Tibial artery (tissue), 4 donors: ENCODE measurements around the gene MED9.

Experiments
- DNase-seq, 2 donors: peaks; one replicate each; pipeline ENCODE4 v3.0.0-alpha.2; 2019
- H3K27ac ChIP-seq, 2 donors: fragments of 200-600 bp; sonication (generic) in 1 of 2; 1 replicate in 1 of 2; 2 replicates in 1 of 2; pipeline ENCODE4 v1.5.1; 2018 to 2019; ENCODE audit warnings: mild to moderate bottlenecking in 1 of 2
- H3K27me3 ChIP-seq, 2 donors: fragments of 200-600 bp; sonication (generic) in 1 of 2; one replicate each; pipeline versions ENCODE4 v1.5.1 to v1.6.0; 2016 to 2019
- H3K36me3 ChIP-seq, 3 donors: fragments of 200-600 bp; sonication (generic) in 2 of 3; one replicate each; pipeline ENCODE4 v1.5.1; 2016 to 2019; ENCODE audit warnings: mild to moderate bottlenecking in 2 of 3
- H3K4me1 ChIP-seq, 4 donors: fragments of 200-600 bp; sonication (generic) in 2 of 4; 1 replicate in 3 of 4; 2 replicates in 1 of 4; pipeline ENCODE4 v1.5.1; 2016 to 2019
- H3K4me3 ChIP-seq, 2 donors: fragments of 200-600 bp; sonication (generic) in 1 of 2; 1 replicate in 1 of 2; 2 replicates in 1 of 2; pipeline ENCODE4 v1.5.1; 2018 to 2019; ENCODE audit warnings: mild to moderate bottlenecking in 2 of 2
- H3K9me3 ChIP-seq, 3 donors: fragments of 200-600 bp; sonication (generic) in 1 of 3; one replicate each; pipeline ENCODE4 v1.5.1; 2016 to 2019
- CTCF ChIP-seq, 2 experiments: fragments of 200-600 bp in 1 of 2; fragments of 450-650 bp in 1 of 2; IDR thresholded peaks; one replicate each; pipeline ENCODE4 v1.5.1; 2017 to 2019; ENCODE audit warnings: antibody characterized with exemption in 2 of 2, mild to moderate bottlenecking in 1 of 2, moderate library complexity in 1 of 2
- intact Hi-C: fragments of 100-400 bp; cut with DNase I; formaldehyde crosslinking; loops from one replicate; pipeline ENCODE4 v1.15.0; 2023; ENCODE audit warnings: low total_unique reads

Gene MED9

GRCh38 chr17:17443173-17443572 lies 33.6 kb upstream of the MED9 start:
- no peak for DNase-seq
- Histone ChIP-seq H3K27ac (no peak overlapping the region), H3K4me1 (peaks cover 0 to 7% (median 0%) of the 10 kb centered on the region in 4 donors), H3K4me3 (no peak overlapping the region), H3K9me3 (no peaks in the 10 kb centered on the region), H3K27me3 (peaks cover 0 to 8% of the 10 kb centered on the region in 2 donors), H3K36me3 (no peaks in the 10 kb centered on the region)
- intact Hi-C loops: no loop called here
- TF ChIP-seq CTCF (IDR thresholded peaks at IDR 0.05): no peak

- intact Hi-C loops: no loop called here
- Histone ChIP-seq H3K9me3 (no peaks in the 10 kb centered on the region), H3K4me1 (peaks cover 0 to 7% (median 0%) of the 10 kb centered on the region in 4 donors), H3K27ac (no peak overlapping the region), H3K36me3 (no peaks in the 10 kb centered on the region), H3K4me3 (no peak overlapping the region), H3K27me3 (peaks cover 0 to 8% of the 10 kb centered on the region in 2 donors)
- no peak for DNase-seq
- no peak for TF ChIP-seq CTCF (IDR thresholded peaks at IDR 0.05)
Observed at GRCh38 chr17:17445296-17445924, 31.4 kb upstream of the MED9 start.

GRCh38 chr17:17445925-17446665 lies 30.7 kb upstream of the MED9 start:
- no peak for DNase-seq
- Histone ChIP-seq H3K27me3 (peaks cover 0 to 8% of the 10 kb centered on the region in 2 donors), H3K4me1 (peaks cover 0 to 7% (median 0%) of the 10 kb centered on the region in 4 donors), H3K27ac (no peak overlapping the region), H3K9me3 (no peaks in the 10 kb centered on the region), H3K36me3 (no peaks in the 10 kb centered on the region), H3K4me3 (no peak overlapping the region)
- intact Hi-C loops: no loop called here
- TF ChIP-seq CTCF (IDR thresholded peaks at IDR 0.05): no peak

- no peak for DNase-seq
- Histone ChIP-seq H3K27me3 (peaks cover 0 to 12% of the 10 kb centered on the region in 2 donors), H3K27ac (no peak overlapping the region), H3K4me3 (no peak overlapping the region), H3K4me1 (peaks cover 0 to 7% (median 0%) of the 10 kb centered on the region in 4 donors), H3K36me3 (no peaks in the 10 kb centered on the region), H3K9me3 (no peaks in the 10 kb centered on the region)
- no peak for TF ChIP-seq CTCF (IDR thresholded peaks at IDR 0.05)
- intact Hi-C loops: no loop called here
Observed at GRCh38 chr17:17446666-17447155, 30.1 kb upstream of the MED9 start.

GRCh38 chr17:17447264-17447663 lies 29.5 kb upstream of the MED9 start:
- Histone ChIP-seq H3K36me3 (no peaks in the 10 kb centered on the region), H3K27me3 (peaks cover 0 to 12% of the 10 kb centered on the region in 2 donors), H3K4me3 (no peak overlapping the region), H3K27ac (no peak overlapping the region), H3K4me1 (peaks cover 0 to 7% (median 0%) of the 10 kb centered on the region in 4 donors), H3K9me3 (no peaks in the 10 kb centered on the region)
- TF ChIP-seq CTCF (IDR thresholded peaks at IDR 0.05): no peak
- intact Hi-C loops: no loop called here
- no peak for DNase-seq
